ENCODE measurements around the gene RNF40.

DNA sequence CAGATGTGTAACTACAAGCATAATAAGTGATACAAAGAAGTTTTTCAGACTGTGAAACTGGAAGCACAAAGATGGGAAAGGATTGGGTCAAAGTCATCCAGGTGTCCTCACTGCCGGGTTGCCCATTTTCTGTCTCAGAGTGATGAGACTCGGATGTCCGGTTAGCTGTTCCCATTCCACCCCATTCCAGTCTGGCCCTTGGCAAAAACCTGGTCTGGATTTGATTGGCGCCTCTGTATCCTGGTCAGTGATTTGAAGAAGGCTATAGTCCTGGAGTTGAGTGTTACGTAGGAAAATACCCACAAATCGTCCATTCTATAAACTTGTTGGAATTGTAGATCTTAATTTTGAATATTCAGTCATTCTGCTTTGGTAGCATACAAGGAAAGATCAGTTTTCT is 33.8 kb upstream of the RNF40 start:
- TF ChIP-seq, protein P1, sequence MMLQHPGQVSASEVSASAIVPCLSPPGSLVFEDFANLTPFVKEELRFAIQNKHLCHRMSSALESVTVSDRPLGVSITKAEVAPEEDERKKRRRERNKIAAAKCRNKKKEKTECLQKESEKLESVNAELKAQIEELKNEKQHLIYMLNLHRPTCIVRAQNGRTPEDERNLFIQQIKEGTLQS (IDR thresholded peaks at IDR 0.05) = no peak
- no peak for TF ChIP-seq YY1 (IDR thresholded peaks at IDR 0.05; ENCODE audit: extremely low read depth, insufficient replicate concordance, low read depth, low read length)
- no peak for TF ChIP-seq ZNF274 (IDR thresholded peaks at IDR 0.05; ENCODE audit: low read depth, low read length)
- TF ChIP-seq EZH2 (IDR thresholded peaks at IDR 0.05) = no peak
- no peak for TF ChIP-seq POLR2A (IDR thresholded peaks at IDR 0.05; ENCODE audit: borderline replicate concordance, extremely low read depth, insufficient read depth, insufficient read length)
- TF ChIP-seq SP1 (IDR thresholded peaks at IDR 0.05; ENCODE audit: low read depth) = no peak
- TF ChIP-seq, protein P2, sequence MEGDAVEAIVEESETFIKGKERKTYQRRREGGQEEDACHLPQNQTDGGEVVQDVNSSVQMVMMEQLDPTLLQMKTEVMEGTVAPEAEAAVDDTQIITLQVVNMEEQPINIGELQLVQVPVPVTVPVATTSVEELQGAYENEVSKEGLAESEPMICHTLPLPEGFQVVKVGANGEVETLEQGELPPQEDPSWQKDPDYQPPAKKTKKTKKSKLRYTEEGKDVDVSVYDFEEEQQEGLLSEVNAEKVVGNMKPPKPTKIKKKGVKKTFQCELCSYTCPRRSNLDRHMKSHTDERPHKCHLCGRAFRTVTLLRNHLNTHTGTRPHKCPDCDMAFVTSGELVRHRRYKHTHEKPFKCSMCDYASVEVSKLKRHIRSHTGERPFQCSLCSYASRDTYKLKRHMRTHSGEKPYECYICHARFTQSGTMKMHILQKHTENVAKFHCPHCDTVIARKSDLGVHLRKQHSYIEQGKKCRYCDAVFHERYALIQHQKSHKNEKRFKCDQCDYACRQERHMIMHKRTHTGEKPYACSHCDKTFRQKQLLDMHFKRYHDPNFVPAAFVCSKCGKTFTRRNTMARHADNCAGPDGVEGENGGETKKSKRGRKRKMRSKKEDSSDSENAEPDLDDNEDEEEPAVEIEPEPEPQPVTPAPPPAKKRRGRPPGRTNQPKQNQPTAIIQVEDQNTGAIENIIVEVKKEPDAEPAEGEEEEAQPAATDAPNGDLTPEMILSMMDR (IDR thresholded peaks at IDR 0.05 in 2 of 3, conservative IDR thresholded peaks at IDR 0.05 in 1 of 3; ENCODE audit: borderline replicate concordance in 1 of 3, insufficient read depth in 1 of 3, low read depth in 2 of 3, low read length in 2 of 3) = no peak
- no peak for TF ChIP-seq POLR2AphosphoS5 (IDR thresholded peaks at IDR 0.05; ENCODE audit: low read depth, low read length)
- TF ChIP-seq JUND (IDR thresholded peaks at IDR 0.05) = no peak
